ENCODE results near the gene NPHS1.

DNA sequence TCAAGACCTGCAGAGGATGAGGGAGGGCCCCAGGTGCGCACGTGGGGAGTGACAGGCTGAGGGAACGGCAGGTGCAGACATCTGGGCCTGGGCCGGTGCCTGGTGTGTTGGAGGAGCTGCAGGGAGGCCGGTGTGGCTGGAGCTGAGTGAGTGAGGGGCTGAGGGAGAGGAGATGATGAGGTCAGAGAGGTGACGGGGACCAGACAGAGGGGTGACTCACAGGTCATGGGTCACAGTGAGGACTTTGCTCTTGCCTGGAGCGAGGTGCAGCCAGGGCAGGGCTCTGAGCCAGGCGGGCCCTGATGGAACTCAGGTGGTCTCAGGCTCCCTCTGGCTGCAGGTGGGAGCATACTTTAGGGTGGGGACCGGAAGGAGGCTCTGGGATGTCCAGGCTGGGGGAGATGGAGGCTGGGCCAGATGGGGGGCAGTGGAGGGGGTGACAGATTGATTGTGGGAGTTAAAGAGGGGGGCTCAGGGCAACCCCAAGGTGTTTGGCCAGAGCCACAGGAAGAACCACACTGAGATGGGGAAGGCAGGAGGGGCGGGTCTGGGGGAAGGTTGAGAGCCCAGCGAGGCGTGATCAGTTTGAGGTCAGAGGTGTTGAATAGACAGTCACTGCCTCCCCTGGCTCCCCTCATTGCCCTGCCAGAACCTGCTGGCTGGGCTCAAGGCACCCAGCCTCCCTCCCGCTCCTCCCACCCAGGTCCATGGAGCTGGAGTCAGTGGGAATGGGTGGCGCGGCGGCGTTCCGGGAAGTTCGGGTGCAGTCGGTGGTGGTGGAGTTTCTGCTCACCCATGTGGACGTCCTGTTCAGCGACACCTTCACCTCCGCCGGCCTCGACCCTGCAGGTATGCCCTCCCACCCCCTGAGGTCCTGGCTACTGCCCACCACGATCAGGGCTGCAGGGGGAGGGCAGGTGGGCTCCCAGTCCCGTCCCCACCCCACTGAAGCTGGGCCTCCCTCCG, 68.6 kb downstream of the NPHS1 start:
- TF ChIP-seq, protein P1, sequence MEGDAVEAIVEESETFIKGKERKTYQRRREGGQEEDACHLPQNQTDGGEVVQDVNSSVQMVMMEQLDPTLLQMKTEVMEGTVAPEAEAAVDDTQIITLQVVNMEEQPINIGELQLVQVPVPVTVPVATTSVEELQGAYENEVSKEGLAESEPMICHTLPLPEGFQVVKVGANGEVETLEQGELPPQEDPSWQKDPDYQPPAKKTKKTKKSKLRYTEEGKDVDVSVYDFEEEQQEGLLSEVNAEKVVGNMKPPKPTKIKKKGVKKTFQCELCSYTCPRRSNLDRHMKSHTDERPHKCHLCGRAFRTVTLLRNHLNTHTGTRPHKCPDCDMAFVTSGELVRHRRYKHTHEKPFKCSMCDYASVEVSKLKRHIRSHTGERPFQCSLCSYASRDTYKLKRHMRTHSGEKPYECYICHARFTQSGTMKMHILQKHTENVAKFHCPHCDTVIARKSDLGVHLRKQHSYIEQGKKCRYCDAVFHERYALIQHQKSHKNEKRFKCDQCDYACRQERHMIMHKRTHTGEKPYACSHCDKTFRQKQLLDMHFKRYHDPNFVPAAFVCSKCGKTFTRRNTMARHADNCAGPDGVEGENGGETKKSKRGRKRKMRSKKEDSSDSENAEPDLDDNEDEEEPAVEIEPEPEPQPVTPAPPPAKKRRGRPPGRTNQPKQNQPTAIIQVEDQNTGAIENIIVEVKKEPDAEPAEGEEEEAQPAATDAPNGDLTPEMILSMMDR (IDR thresholded peaks at IDR 0.05), result no peak
- no peak for TF ChIP-seq POLR2AphosphoS5 (IDR thresholded peaks at IDR 0.05)
